ENCODE measurements around the gene NRP2.

DNA sequence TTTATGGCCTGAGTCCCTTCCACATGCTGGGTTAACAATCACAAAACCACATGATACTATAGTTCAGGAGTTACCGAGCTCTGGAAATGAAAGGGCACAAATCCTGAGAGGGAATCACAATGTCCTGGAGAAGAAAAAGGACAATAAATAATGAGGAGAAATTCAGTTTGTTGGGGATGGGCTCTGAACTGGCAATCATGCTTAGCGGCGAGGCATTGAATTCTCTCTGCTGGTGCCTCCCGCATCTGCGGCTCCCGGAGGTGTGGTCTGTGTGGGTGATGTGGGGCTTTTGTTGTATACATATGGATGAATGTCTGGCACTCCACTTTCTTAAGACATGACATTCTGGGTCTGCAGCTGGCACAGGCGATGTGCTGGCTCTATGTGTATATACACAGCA is 46.1 kb downstream of the NRP2 start:
- no peak for TF ChIP-seq POLR2AphosphoS5 (IDR thresholded peaks at IDR 0.05)
- TF ChIP-seq, protein P1, sequence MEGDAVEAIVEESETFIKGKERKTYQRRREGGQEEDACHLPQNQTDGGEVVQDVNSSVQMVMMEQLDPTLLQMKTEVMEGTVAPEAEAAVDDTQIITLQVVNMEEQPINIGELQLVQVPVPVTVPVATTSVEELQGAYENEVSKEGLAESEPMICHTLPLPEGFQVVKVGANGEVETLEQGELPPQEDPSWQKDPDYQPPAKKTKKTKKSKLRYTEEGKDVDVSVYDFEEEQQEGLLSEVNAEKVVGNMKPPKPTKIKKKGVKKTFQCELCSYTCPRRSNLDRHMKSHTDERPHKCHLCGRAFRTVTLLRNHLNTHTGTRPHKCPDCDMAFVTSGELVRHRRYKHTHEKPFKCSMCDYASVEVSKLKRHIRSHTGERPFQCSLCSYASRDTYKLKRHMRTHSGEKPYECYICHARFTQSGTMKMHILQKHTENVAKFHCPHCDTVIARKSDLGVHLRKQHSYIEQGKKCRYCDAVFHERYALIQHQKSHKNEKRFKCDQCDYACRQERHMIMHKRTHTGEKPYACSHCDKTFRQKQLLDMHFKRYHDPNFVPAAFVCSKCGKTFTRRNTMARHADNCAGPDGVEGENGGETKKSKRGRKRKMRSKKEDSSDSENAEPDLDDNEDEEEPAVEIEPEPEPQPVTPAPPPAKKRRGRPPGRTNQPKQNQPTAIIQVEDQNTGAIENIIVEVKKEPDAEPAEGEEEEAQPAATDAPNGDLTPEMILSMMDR (IDR thresholded peaks at IDR 0.05 in 8 of 11, conservative IDR thresholded peaks at IDR 0.05 in 3 of 11): no peak
